Prostate gland (tissue), 2 donors: ENCODE results near the gene NR1I2.

Source experiments
- POLR2A ChIP-seq: fragments of 450-650 bp; IDR thresholded peaks from one replicate; pipeline ENCODE4 v1.6.1; 2016; ENCODE audit warnings: antibody characterized with exemption, mild to moderate bottlenecking
- TF ChIP-seq, protein P1 (sequence below), 4 experiments: fragments of 200-600 bp in 2 of 4; fragments of 450-650 bp in 2 of 4; sonication (generic) in 2 of 4; IDR thresholded peaks; 1 replicate in 3 of 4; 2 replicates in 1 of 4; pipeline ENCODE4 v1.5.1; 2016 to 2019; ENCODE audit warnings: antibody characterized with exemption in 4 of 4, mild to moderate bottlenecking in 2 of 4, moderate library complexity in 2 of 4

DNA sequence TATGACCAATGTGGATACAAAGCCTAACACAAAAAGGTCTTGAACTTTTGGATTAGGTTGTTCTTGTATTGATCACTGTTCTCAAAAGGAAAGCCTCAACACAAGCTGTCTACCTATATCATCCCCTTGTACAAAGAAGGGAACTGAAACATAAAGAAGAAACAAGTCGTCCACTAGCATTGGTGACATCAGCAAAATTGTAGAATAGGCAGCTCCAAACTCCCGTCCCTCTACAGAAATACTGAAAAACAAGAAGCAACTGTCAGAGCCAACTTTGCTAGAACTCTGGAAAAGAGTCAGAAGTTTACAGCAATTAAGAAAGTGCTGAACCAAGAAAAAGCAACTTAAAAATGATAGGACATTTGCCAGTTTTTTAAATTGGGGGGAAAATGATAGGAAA, 7.5 kb upstream of the NR1I2 start:
- TF ChIP-seq, protein P1, sequence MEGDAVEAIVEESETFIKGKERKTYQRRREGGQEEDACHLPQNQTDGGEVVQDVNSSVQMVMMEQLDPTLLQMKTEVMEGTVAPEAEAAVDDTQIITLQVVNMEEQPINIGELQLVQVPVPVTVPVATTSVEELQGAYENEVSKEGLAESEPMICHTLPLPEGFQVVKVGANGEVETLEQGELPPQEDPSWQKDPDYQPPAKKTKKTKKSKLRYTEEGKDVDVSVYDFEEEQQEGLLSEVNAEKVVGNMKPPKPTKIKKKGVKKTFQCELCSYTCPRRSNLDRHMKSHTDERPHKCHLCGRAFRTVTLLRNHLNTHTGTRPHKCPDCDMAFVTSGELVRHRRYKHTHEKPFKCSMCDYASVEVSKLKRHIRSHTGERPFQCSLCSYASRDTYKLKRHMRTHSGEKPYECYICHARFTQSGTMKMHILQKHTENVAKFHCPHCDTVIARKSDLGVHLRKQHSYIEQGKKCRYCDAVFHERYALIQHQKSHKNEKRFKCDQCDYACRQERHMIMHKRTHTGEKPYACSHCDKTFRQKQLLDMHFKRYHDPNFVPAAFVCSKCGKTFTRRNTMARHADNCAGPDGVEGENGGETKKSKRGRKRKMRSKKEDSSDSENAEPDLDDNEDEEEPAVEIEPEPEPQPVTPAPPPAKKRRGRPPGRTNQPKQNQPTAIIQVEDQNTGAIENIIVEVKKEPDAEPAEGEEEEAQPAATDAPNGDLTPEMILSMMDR (IDR thresholded peaks at IDR 0.05) = no peak
- no peak for TF ChIP-seq POLR2A
